Transverse colon (tissue), 4 donors: ENCODE measurements around the gene ACVR1B. TPM values are rescaled to one million over a fixed set of nuclear protein-coding genes. Genes with fewer than 3 reads are reported as not detected.

ENCODE experiments used
- DNase-seq: peaks from one replicate; pipeline ENCODE4 v3.0.0-alpha.2; 2019
- H3K27ac ChIP-seq, 4 donors: fragments of 200-600 bp; sonication (generic); 2 replicates each; pipeline ENCODE4 v1.5.1; 2016 to 2018; ENCODE audit warnings: inconsistent platforms in 4 of 4
- H3K27me3 ChIP-seq: fragments of 200-600 bp; sonication (generic); 2 replicates; pipeline ENCODE4 v1.5.1; 2017; ENCODE audit warnings: inconsistent platforms
- H3K36me3 ChIP-seq, 4 donors: fragments of 200-600 bp; sonication (generic); 2 replicates each; pipeline ENCODE4 v1.5.1; 2017 to 2019; ENCODE audit warnings: inconsistent platforms in 4 of 4
- H3K4me1 ChIP-seq, 4 donors: fragments of 200-600 bp; sonication (generic); 2 replicates each; pipeline ENCODE4 v1.5.1; 2017 to 2020; ENCODE audit warnings: inconsistent platforms in 4 of 4
- H3K4me3 ChIP-seq, 4 donors: fragments of 200-600 bp; sonication (generic); 1 replicate in 1 of 4; 2 replicates in 3 of 4; pipeline versions ENCODE4 v1.5.1 to v1.6.1; 2017 to 2019; ENCODE audit warnings: inconsistent platforms in 4 of 4
- H3K9me3 ChIP-seq, 2 donors: fragments of 200-600 bp; sonication (generic); 2 replicates each; pipeline ENCODE4 v1.5.1; 2017 to 2019; ENCODE audit warnings: inconsistent platforms in 2 of 2
- CTCF ChIP-seq, 5 experiments: fragments of 200-600 bp in 3 of 5; fragments of 450-650 bp in 2 of 5; sonication (generic) in 3 of 5; IDR thresholded peaks; 1 replicate in 2 of 5; 2 replicates in 3 of 5; pipeline ENCODE4 v1.5.1; 2016 to 2017; ENCODE audit warnings: antibody characterized with exemption in 5 of 5, inconsistent platforms in 3 of 5, mild to moderate bottlenecking in 2 of 5, moderate library complexity in 1 of 5
- EP300 ChIP-seq: sonication (generic); formaldehyde crosslinking; IDR thresholded peaks from one replicate; pipeline ENCODE4 v1.6.1; 2017; ENCODE audit warnings: antibody characterized with exemption, low read depth
- POLR2A ChIP-seq: fragments of 450-650 bp; IDR thresholded peaks from one replicate; pipeline ENCODE4 v1.6.1; 2016; ENCODE audit warnings: antibody characterized with exemption, mild to moderate bottlenecking, moderate library complexity
- POLR2AphosphoS5 ChIP-seq, 3 donors: sonication (generic); formaldehyde crosslinking; IDR thresholded peaks; one replicate each; pipeline ENCODE4 v1.6.1; 2016; ENCODE audit warnings: antibody characterized with exemption in 3 of 3
- WGBS, 2 donors: methylation state at CpG; one replicate each; pipeline ENCODE4 v1.1.5; 2018; ENCODE audit warnings: low coverage in 1 of 2; 5-methylcytosine and 5-hydroxymethylcytosine counted together
- in situ Hi-C, 4 donors: fragments of 200-750 bp; cut with MboI; loops; one replicate each; pipeline versions ENCODE4 v1.15.0 to v1.15.1; 2017; ENCODE audit warnings: low sequenced_read_pairs in 3 of 4, low pct_ligation_motif_present in 1 of 4, low pct_unique_long_range_greater_than_20kb in 1 of 4
- intact Hi-C: fragments of 100-400 bp; cut with DNase I; formaldehyde crosslinking; loops from one replicate; pipeline ENCODE4 v1.15.1; 2023; ENCODE audit warnings: low total_unique reads
- total RNA-seq, 4 donors: library from RNA; depleted of rRNA; stranded (reverse); fragments of >200 nt; gene quantifications; one replicate each; pipeline ENCODE4 v1.1.0, GENCODE V29; 2016

ACVR1B gene
- total RNA-seq, 4 donors from 2014 or later = 22.5 to 96.9 (median 68.7) TPM

- H3K27ac ChIP-seq = peak overlapping the region; percentile 86 to 90 (median 89)
- no peaks in the 10 kb centered on the region for H3K36me3 ChIP-seq
- DNase-seq = no peak
- TF ChIP-seq EP300 (no peak), POLR2A (no peak), POLR2AphosphoS5 (IDR thresholded peaks at IDR 0.05) (no peak), CTCF (IDR thresholded peaks at IDR 0.05) (no peak)
- intact Hi-C loops (no loop called here), in situ Hi-C loops (no loop called here)
- 52 to 80% methylated on average over 1 to 13 of the region's 13 CpGs for WGBS, 2 donors
- H3K4me3 ChIP-seq = peak overlapping the region in 3 of 4 donors; percentile 23 to 44 (median 32)
- H3K27me3 ChIP-seq = no peaks in the 10 kb centered on the region
- no peaks in the 10 kb centered on the region for H3K9me3 ChIP-seq
- H3K4me1 ChIP-seq = peaks cover 20 to 45% (median 34%) of the 10 kb centered on the region in 4 donors
Measured at GRCh38 chr12:52033446-52034140, 82.1 kb downstream of the ACVR1B start.

GRCh38 chr12:52035190-52035589, 83.7 kb downstream of the ACVR1B start:
- intact Hi-C loops = no loop called here
- in situ Hi-C loops = no loop called here
- H3K36me3 ChIP-seq = no peaks in the 10 kb centered on the region
- WGBS, 2 donors = 91 to 98% methylated on average over 4 of the region's 4 CpGs
- peak overlapping the region; percentile 7 to 90 (median 82) for H3K27ac ChIP-seq
- no peak for DNase-seq
- H3K9me3 ChIP-seq = no peaks in the 10 kb centered on the region
- no peak for TF ChIP-seq CTCF (IDR thresholded peaks at IDR 0.05)
- no peak for TF ChIP-seq EP300
- no peak for TF ChIP-seq POLR2AphosphoS5 (IDR thresholded peaks at IDR 0.05)
- TF ChIP-seq POLR2A = no peak
- no peak overlapping the region for H3K4me3 ChIP-seq
- peaks cover 20 to 47% (median 34%) of the 10 kb centered on the region in 4 donors for H3K4me1 ChIP-seq
- no peaks in the 10 kb centered on the region for H3K27me3 ChIP-seq

- Histone ChIP-seq H3K36me3 (no peaks in the 10 kb centered on the region), H3K27ac (peak overlapping the region; percentile 77 to 86 (median 80)), H3K4me3 (no peak overlapping the region), H3K27me3 (no peaks in the 10 kb centered on the region), H3K4me1 (peaks cover 20 to 47% (median 34%) of the 10 kb centered on the region in 4 donors), H3K9me3 (no peaks in the 10 kb centered on the region)
- TF ChIP-seq EP300 (no peak), POLR2A (no peak), CTCF (IDR thresholded peaks at IDR 0.05) (no peak), POLR2AphosphoS5 (IDR thresholded peaks at IDR 0.05) (no peak)
- intact Hi-C loops = no loop called here
- WGBS, 2 donors = 82% methylated on average over 2 of the region's 2 CpGs; no CpG with 5 or more reads in 1 of the 2 donors
- no peak for DNase-seq
- in situ Hi-C loops = no loop called here
Measured at GRCh38 chr12:52035926-52036325, 84.4 kb downstream of the ACVR1B start.

- Histone ChIP-seq H3K36me3 (no peaks in the 10 kb centered on the region), H3K4me1 (peaks cover 20 to 47% (median 34%) of the 10 kb centered on the region in 4 donors), H3K9me3 (no peaks in the 10 kb centered on the region), H3K27me3 (no peaks in the 10 kb centered on the region), H3K27ac (peak overlapping the region; percentile 77 to 86 (median 80)), H3K4me3 (peak overlapping the region in 3 of 4 donors; percentile 12 to 75 (median 62))
- WGBS, 2 donors = 7% methylated on average over 29 of the region's 53 CpGs; no CpG with 5 or more reads in 1 of the 2 donors
- peak; percentile 57 for TF ChIP-seq POLR2A
- peak; percentile 94 for TF ChIP-seq EP300
- TF ChIP-seq POLR2AphosphoS5 (IDR thresholded peaks at IDR 0.05) = peak; percentile 76 to 88 (median 82)
- no peak for TF ChIP-seq CTCF (IDR thresholded peaks at IDR 0.05)
- in situ Hi-C loops = no loop called here
- intact Hi-C loops = loop anchor here (1.0 kb wide), 1 partner anchor 33 kb away; the partner anchor contains the start of gene ATG101
- DNase-seq = peak; percentile 94
Measured at GRCh38 chr12:52036587-52037171, 85.2 kb downstream of the ACVR1B start.
